Neural crest cell (in vitro differentiated cells): ENCODE measurements around the gene ZDHHC19. TPM values are rescaled to one million over a fixed set of nuclear protein-coding genes. Genes with fewer than 3 reads are reported as not detected.

Experiments
- DNase-seq: peaks from one replicate; pipeline ENCODE4 v3.0.0; 2021; ENCODE audit warnings: low read depth, mixed read lengths, low spot score
- H3K27ac Mint-ChIP-seq: one replicate; pipeline ENCODE4 v1.8.0; 2021; ENCODE audit warnings: mild to moderate bottlenecking, mixed read lengths; ENCODE audit not compliant: unreplicated experiment
- H3K27me3 Mint-ChIP-seq: 2 replicates; pipeline ENCODE4 v1.8.0; 2021; ENCODE audit warnings: low read depth, mild to moderate bottlenecking, mixed read lengths
- H3K36me3 Mint-ChIP-seq: 2 replicates; pipeline ENCODE4 v1.8.0; 2021; ENCODE audit warnings: low read depth, mild to moderate bottlenecking, mixed read lengths
- H3K4me1 Mint-ChIP-seq: 2 replicates; pipeline ENCODE4 v1.8.0; 2021; ENCODE audit warnings: mixed read lengths
- H3K4me3 Mint-ChIP-seq: one replicate; pipeline ENCODE4 v1.8.0; 2021; ENCODE audit warnings: mild to moderate bottlenecking, mixed read lengths
- H3K9me3 Mint-ChIP-seq: 2 replicates; pipeline ENCODE4 v1.8.0; 2021; ENCODE audit warnings: mixed read lengths
- CTCF ChIP-seq: fragments of 200-600 bp; sonication (generic); conservative IDR thresholded peaks from 2 replicates; pipeline ENCODE4 v1.5.0; 2021; ENCODE audit warnings: antibody characterized with exemption, mild to moderate bottlenecking
- total RNA-seq: library from RNA; stranded (reverse); gene quantifications from 2 replicates; pipeline ENCODE4 v1.2.1, GENCODE V29; 2021

Gene ZDHHC19
- total RNA-seq, 1 donor from 2014 or later, result not detected

GRCh38 chr3:196179380-196180308, 31.6 kb downstream of the ZDHHC19 start:
- peak overlapping the region; percentile 45 for H3K27ac Mint-ChIP-seq
- no peaks in the 10 kb centered on the region for H3K9me3 Mint-ChIP-seq
- no peak for TF ChIP-seq CTCF
- H3K27me3 Mint-ChIP-seq, result no peaks in the 10 kb centered on the region
- peak; percentile 35 for DNase-seq
- peaks cover 30% of the 10 kb centered on the region for H3K4me1 Mint-ChIP-seq
- no peaks in the 10 kb centered on the region for H3K36me3 Mint-ChIP-seq
- peak overlapping the region; percentile 1 for H3K4me3 Mint-ChIP-seq

- Mint-ChIP-seq H3K27ac (peak overlapping the region; percentile 45), H3K4me3 (peak overlapping the region; percentile 1), H3K27me3 (no peaks in the 10 kb centered on the region), H3K4me1 (peaks cover 30% of the 10 kb centered on the region), H3K36me3 (no peaks in the 10 kb centered on the region), H3K9me3 (no peaks in the 10 kb centered on the region)
- DNase-seq, result no peak
- TF ChIP-seq CTCF, result no peak
Measured at GRCh38 chr3:196178993-196179379, 32.2 kb downstream of the ZDHHC19 start.

GRCh38 chr3:196177967-196178366, 33.2 kb downstream of the ZDHHC19 start:
- Mint-ChIP-seq H3K4me3 (no peak overlapping the region), H3K36me3 (no peaks in the 10 kb centered on the region), H3K4me1 (peaks cover 27% of the 10 kb centered on the region), H3K27ac (no peak overlapping the region), H3K9me3 (no peaks in the 10 kb centered on the region), H3K27me3 (no peaks in the 10 kb centered on the region)
- TF ChIP-seq CTCF, result no peak
- DNase-seq, result no peak

GRCh38 chr3:196177567-196177966, 33.6 kb downstream of the ZDHHC19 start:
- H3K27ac Mint-ChIP-seq, result no peak overlapping the region
- DNase-seq, result no peak

GRCh38 chr3:196175722-196176121, 35.5 kb downstream of the ZDHHC19 start:
- peaks cover 27% of the 10 kb centered on the region for H3K4me1 Mint-ChIP-seq
- TF ChIP-seq CTCF, result no peak
- no peaks in the 10 kb centered on the region for H3K27me3 Mint-ChIP-seq
- H3K4me3 Mint-ChIP-seq, result no peak overlapping the region
- DNase-seq, result no peak
- H3K27ac Mint-ChIP-seq, result no peak overlapping the region
- no peaks in the 10 kb centered on the region for H3K9me3 Mint-ChIP-seq
- no peaks in the 10 kb centered on the region for H3K36me3 Mint-ChIP-seq

More at GRCh38 chr3:196177567-196177966, 33.6 kb downstream of the ZDHHC19 start:
- TF ChIP-seq CTCF, result no peak
- Mint-ChIP-seq H3K27me3 (no peaks in the 10 kb centered on the region), H3K4me1 (peaks cover 27% of the 10 kb centered on the region), H3K36me3 (no peaks in the 10 kb centered on the region), H3K4me3 (no peak overlapping the region), H3K9me3 (no peaks in the 10 kb centered on the region)
